Stimulated activated CD8-positive, alpha-beta memory T cell treated with anti-CD3 and anti-CD28 coated beads, Interleukin-12 subunit alpha, Interleukin-12 subunit beta, amount 100 ng/mL, for 4 hours (primary cell): ENCODE results near the gene PALM.

Experiments
- DNase-seq: peaks from one replicate; pipeline ENCODE4 v3.0.0-alpha.2; 2020; ENCODE audit warnings: low read depth

The PALM gene

GRCh38 chr19:752652-753517, 44.1 kb downstream of the PALM start:
- no peak for DNase-seq

- DNase-seq: no peak
These were observed 45.8 kb downstream of the PALM start for GRCh38 chr19:754530-754929.

GRCh38 chr19:755063-755462, 46.3 kb downstream of the PALM start:
- DNase-seq: no peak

GRCh38 chr19:756236-756635, 47.5 kb downstream of the PALM start:
- no peak for DNase-seq

GRCh38 chr19:756821-757688, 48.3 kb downstream of the PALM start:
- DNase-seq: no peak

GRCh38 chr19:757811-758668, 49.3 kb downstream of the PALM start:
- no peak for DNase-seq

GRCh38 chr19:763181-763580, 54.4 kb downstream of the PALM start:
- no peak for DNase-seq

GRCh38 chr19:763869-764268, 55.1 kb downstream of the PALM start:
- DNase-seq: no peak

- DNase-seq: no peak
These were observed 55.6 kb downstream of the PALM start for GRCh38 chr19:764301-764700.

- DNase-seq: no peak
These were observed 56.5 kb downstream of the PALM start for GRCh38 chr19:765179-765738.

- DNase-seq: no peak
These were observed 59.7 kb downstream of the PALM start for GRCh38 chr19:768424-768823.

GRCh38 chr19:769616-770015, 60.9 kb downstream of the PALM start:
- DNase-seq: no peak

GRCh38 chr19:771332-771785, 62.6 kb downstream of the PALM start:
- no peak for DNase-seq

- DNase-seq: no peak
These were observed 63.3 kb downstream of the PALM start for GRCh38 chr19:772063-772462.

- DNase-seq: no peak
These were observed 64.1 kb downstream of the PALM start for GRCh38 chr19:772730-773436.

GRCh38 chr19:776549-776948, 67.8 kb downstream of the PALM start:
- DNase-seq: no peak

- no peak for DNase-seq
These were observed 70.3 kb downstream of the PALM start for GRCh38 chr19:778910-779653.

GRCh38 chr19:780935-781334, 72.2 kb downstream of the PALM start:
- no peak for DNase-seq

GRCh38 chr19:781800-782184, 73.1 kb downstream of the PALM start:
- no peak for DNase-seq

- no peak for DNase-seq
These were observed 73.6 kb downstream of the PALM start for GRCh38 chr19:782185-782877.
